Stimulated activated CD4-positive, alpha-beta T cell treated with anti-CD3 and anti-CD28 coated beads, TNF-alpha, amount 100 ng/mL, for 4 hours (primary cell): ENCODE measurements around the gene DNAJB8.

ENCODE experiments used
- DNase-seq, 3 experiments: peaks; one replicate each; pipeline ENCODE4 v3.0.0-alpha.2; 2020; ENCODE audit warnings: low read depth in 3 of 3

DNAJB8 gene

DNA sequence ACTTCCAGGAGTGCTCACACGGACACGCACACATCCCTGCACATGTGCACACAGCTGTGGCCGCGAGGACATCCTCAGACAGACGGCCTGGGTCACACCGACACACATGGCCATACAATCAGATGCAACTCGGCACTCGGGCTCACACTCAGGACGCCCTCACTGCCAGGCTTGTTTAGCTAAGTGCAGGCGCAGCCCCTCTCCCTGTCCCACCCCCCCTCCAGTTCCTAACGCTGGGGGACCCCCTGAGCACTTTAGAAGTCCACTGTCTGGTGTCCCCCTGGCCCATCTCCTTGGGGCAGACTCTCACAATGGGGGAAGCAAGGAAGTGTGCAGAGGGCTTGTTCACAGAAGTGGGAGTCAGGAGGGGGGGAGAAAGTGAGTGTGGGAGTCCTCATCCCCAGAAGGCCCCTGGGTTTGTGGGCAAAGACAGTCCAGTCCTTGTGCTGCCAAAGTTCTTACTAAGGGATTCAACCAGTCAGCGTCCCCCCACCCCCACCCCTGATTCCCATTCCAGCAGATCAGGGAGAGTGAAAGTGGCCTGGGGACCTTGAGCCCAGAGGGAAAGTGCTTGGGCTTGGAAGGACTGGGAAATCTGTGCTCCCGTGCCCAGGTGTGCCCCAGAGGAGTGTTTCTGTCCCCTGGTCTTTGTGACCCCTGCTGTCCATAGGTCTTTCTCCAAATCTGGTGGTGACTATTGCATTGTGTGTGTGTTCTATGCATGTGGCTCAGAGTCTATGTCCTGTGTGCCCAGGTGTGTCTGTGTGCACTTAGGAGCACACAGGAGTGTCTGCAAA, 27.1 kb upstream of the DNAJB8 start:
- no peak for DNase-seq

DNA sequence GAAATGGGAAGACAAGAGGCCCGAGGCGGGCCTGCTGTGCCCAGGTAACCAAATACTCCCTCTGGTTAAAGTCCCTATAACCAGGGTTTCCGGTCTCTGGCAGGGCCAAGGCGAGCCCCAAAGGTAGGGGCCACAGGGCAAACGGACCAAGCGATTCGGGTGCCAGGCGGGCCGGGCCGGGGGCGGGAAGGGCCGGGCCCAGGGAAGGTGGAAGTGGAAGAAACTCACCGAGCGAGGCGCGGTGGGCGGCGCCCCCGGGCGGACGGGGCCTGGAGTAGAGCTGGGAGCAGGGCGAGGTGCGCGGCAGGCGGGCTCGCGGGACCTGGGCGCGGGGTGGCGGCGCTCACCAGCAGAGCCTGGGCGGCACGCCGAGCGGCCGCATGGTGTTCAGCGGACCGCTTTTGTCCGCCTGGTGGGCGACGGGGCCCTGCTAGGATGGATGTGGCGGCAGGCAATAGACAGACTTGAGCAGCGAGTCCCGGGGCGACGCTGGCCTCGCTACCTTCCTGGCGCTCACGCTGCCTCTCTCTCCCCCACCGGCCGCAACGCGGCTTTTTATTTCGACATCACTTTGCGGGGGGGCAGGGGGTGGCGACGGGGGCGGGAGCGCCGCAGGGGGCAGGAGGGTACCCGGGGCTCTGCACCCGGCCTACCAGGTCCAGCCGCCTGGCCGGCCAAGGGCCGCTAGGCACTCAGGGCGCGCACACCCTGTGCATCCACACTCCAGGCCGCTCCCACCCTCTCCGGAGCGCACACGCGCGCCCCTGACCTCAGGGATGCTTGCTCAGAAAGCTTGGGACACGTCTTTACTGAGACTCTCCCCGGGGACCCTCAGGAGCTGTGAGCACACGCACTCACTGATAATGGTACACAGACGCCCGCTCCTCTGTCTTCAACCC, 26.2 kb upstream of the DNAJB8 start, which contains the start of gene GATA2:
GATA2 (minus strand) TSS at position 531 of the 899 bp plus-strand sequence. CDS start 6,170 bp downstream, outside the sequence.
- no peak for DNase-seq

DNA sequence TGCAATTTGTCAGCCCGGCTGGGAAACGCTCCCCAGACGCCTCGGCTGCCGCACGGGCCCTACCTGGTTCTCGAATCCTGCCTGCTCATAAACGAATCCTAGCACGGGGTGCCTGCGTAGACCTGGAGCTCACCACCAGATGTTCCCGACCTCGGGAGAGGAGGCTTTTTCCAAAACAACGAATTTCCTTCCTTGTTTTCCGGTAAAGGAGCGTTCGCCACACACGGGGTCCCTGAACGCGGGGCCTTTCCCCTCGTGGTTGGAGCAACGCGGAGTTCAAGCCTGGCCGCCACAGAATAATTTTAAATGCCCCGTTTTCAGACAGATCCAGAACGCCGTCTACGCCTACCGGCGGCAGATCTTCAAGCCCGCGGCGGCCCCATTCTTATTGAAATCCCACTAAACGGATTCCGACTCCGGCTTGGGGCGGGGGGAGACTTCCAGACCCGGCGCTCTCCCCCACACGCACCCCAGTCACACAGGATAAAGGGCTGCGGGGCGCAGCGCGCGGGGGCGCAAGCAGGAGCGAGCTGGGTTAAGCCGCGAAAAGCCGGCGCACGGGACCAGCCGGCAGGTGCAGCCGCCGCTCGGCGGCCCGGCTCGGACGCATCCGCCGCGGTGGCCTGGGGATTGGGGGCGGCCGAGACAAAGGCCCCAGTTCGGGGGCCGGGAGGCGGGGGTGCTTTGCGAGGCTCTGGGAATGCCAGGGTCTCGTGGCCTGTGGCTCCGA, 25.4 kb upstream of the DNAJB8 start:
- no peak for DNase-seq

DNA sequence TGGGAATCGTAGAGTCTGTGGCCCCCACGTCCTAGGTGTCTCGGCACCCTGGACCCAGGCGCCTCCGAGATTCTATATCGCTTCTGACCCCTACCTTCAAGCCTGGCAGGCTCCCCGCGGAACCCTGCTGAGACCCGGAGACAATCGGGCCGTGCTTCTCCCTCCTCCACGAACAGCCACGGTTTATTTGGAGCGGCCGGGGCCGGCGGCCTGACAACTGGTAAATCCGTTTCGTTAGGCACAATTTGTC, 24.9 kb upstream of the DNAJB8 start:
- no peak for DNase-seq

DNA sequence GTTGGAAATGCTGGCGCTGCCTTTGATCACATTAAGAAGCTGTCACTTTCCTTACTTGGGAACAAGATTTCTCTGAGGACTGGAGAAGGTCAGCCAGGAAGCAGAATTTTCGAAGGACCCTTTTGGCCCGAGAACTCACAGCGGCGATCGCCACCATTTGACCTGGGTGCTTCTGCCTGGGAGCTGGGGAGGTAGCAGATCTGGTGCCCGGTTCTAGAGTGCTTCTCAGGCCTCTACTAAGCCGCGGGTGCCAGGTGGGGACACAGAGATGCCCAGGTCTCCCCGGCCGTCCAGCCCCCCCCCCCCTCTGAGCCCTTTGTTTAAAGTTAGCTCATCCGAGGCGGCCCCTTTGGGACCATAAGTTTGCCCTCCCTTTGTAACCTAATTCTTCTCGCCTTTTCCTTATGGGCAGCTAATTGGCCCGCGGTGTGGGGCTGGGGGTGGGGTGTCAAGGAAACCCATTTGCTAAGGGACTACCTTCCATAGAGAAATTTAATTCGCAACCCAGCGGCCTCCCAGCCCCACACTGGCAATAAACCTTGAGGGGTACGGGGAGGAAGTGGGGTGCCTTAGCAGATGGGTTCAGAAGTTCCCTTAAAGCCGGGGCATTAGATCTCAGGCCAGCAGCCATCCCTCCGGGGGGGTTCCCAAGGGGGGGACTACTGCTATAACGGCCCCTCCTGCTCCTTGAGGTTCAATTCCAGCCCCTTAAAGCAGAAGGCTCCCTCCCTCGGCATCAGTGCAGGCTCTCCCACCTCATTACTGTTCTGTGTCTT, 24.4 kb upstream of the DNAJB8 start:
- DNase-seq: no peak

DNA sequence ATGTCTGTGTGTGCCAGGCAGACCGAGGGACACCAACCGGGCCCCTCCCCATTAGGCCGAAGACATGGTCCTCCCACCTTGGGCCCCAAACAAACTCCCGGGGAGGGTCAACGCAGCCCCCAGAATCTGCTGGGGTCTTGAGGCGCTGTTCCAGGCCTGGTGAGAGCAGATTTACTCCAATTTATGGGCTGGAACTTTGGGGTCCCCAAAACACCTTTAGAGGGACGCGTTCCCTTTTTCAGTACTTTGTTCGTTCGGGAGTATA, 23.9 kb upstream of the DNAJB8 start:
- no peak for DNase-seq

DNA sequence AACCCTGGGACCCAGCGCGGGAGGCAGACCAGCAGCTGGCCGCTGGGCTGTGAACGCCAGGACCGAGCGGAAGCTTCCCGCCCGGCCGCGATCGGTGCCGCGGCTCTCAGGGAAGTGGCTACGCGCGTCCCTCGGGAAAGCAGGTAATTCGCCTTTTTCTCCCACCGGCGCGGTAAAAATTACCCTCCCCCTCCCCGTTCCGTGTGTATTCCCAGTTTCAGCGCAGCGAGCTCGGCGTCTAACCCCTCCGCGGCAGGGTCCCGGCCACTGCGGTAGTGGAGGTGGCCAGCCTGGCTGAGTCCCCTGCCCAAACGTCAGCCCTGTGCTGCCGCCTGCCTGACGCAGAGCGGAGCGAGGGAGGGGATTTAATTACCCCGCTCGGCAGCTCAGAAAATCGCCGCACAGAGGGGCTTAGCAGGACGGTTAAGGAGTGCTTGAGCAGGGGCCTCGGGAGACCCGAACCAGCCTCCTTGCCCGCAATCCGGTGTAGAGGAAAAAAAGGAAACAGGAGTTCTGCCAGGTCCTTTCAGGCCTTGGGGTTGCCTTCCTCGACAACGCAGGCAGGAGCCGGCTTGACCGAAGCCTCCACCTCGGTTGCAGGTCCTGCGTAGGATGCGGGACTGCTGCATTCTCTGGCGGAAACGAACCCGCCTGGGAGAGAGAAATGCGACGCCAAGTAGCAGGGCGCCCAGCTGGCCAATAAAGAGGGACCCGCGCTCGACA, 23.4 kb upstream of the DNAJB8 start:
- no peak for DNase-seq

DNA sequence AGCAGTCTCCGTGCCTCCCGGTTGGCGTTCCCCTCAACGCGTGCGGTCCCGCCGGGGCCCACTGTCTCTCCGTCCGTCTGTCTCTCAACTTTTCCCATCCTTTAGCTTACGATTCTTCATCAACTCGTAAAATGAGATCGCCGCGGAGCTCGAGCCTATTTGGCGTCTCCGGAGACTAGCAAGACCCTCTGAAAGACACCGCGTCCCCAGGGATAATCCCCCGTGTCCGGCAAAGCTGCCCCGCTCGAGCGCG, 22.9 kb upstream of the DNAJB8 start:
- no peak for DNase-seq

DNA sequence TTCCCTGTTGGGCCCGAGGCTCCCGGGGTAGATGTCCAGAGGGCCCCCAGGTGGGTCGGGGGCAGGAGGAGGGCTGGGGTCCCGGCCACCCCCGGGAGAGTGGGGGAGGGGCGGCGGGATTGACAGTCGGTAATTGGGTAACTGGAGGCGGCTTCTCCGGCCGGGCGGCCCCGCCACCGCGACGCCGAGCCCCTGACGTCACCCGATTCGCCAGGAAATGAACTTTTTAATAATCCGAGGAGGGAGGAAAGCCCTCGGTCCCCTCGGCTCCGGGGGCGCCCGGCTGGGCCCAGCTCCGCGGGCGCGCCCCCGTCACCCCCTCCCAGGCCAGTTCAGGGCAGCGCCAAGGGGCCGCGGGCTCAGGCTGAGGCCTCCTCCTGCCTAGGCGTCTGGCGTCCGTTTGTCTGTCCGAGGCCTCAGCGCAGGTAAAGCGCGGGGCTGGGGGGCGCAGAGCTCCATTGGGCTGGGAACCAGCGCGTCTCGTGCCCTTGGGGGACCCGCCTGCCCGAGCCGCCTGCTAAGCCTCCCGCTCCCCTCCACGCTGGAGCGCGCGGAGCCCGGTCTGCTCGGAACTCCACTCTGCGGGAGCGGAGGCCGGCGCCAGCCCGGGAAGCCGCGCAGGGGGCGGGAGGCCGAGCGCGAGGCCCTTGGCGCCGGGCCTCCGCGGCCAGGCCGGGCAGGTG, 22.4 kb upstream of the DNAJB8 start:
- no peak for DNase-seq

DNA sequence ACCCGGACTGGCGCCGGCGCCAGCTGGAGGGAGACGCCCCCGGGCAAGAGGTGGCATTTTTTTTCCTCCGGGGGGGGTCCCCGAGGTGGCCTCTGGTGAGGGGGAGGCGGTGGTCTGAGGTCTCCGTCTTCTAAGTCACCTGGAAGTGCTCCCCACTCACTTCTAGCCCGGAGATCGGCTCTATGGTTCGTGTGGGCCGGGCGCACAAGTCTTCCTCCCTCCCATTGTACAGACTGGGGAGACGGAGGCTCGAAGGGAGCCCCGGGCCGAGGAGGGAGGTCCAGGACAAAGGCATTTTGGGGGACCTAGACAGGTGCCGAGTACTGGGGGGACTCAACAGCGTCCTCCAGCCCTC, 21.9 kb upstream of the DNAJB8 start:
- no peak for DNase-seq

DNA sequence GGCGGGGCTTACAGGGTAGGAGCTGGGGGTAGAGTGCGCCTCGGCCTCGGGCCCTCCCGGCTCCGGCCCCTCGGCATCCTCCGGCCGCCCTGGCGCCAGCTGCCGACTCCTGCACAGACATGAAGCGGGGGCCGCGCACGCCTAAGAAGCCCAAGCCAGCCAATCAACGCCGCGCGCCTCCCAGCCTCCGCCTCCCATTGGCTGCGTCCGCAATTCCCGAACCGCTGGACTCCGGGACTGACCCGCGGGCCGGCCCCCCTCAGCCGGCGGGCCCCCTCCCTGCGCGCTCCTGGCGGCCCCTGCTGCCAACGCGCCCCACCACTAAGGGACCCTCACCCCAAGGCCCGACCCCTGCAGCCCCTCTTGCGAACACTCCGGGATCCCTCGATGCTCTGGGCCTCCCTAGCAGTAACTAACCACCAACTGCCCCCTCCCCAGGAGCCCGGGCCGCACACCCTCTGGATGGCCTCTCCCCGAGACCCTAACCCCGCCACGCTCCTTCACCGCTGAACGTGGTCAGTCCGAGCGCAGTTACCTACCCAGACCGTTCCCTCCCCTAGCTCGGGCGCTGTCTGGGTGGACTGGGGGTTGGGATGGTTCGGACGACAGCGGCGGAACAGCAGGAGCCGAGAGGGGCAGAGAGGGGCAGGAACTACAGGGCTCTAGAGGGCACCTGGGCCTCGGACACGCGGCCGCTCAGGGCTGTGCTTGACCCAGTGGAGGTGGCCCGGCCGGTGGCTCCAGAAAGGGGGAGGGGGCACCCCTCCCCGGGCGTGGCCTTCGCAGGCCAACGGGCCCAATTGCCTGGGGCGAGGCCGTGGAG, 21.3 kb upstream of the DNAJB8 start:
- no peak for DNase-seq

DNA sequence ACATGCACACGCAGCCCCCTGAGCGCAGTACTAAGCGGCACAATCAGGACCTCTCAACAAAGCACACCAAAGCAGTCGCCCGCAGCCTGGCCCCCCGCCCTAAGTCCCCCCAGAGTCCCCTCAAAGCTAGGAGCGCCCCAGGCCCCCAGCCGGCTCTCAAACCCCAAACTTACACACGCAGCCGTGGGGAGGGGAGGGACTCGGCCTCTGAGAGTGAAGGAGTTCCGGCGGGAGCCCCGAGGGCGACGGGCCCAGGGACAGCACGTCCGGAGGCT, 20.8 kb upstream of the DNAJB8 start:
- DNase-seq: no peak

DNA sequence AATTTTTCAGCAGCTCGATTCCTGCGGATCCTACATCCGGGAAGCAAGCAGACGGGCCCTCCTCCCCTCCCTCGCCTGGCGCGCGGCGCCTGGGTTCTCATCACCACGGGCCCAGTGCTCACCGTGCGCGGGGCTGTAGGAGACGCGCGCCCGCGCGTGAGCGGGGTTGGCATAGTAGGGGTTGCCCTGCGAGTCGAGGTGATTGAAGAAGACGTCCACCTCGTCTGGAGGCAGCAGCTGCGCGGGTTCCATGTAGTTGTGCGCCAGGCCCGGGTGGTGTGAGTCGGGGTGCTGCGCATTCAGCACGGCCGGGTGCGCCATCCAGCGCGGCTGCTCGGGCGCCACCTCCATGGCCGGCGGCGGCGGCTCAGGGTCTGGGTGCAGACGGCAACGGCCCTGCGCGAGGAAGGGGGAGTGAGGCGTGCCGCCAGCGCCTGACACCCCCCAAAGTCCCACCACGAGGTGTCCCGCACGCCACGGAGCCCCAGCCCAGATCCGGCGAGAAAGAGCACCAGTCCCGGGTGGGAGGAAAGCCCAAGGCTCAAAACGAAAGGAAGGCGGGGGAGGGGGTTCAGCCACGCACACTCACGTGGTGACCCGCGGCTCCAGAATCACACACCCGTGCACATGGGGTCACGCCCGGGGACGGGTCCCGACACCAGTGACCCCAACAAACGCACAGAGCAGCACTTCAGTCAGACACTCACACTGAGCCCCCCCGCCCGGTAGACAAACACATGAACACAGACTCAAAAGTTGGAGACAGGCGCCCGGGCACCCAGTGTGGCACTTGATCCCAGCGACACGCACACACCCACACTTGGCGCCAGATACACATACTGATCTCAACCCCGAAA, 20.2 kb upstream of the DNAJB8 start:
- DNase-seq: no peak

DNA sequence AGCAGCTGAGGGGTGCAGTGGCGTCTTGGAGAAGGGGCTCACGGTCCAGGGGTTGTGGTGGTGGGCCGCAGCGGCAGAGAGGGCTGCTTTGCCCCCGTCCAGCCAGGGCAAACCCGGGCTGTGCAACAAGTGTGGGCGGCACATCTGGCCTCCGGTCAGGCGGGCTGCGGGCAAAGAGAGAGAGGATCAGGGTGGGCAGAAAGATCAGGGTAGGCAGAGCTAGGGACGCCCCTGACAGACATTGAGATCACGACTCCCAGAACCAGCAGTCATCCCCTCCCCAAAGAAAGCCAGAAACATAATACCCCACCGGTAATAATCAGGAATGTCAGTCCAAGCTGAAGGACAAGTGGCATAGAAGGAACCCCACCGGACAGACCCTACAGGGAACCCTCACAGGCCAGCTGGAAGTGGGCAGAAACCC, 19.5 kb upstream of the DNAJB8 start:
- DNase-seq: no peak

DNA sequence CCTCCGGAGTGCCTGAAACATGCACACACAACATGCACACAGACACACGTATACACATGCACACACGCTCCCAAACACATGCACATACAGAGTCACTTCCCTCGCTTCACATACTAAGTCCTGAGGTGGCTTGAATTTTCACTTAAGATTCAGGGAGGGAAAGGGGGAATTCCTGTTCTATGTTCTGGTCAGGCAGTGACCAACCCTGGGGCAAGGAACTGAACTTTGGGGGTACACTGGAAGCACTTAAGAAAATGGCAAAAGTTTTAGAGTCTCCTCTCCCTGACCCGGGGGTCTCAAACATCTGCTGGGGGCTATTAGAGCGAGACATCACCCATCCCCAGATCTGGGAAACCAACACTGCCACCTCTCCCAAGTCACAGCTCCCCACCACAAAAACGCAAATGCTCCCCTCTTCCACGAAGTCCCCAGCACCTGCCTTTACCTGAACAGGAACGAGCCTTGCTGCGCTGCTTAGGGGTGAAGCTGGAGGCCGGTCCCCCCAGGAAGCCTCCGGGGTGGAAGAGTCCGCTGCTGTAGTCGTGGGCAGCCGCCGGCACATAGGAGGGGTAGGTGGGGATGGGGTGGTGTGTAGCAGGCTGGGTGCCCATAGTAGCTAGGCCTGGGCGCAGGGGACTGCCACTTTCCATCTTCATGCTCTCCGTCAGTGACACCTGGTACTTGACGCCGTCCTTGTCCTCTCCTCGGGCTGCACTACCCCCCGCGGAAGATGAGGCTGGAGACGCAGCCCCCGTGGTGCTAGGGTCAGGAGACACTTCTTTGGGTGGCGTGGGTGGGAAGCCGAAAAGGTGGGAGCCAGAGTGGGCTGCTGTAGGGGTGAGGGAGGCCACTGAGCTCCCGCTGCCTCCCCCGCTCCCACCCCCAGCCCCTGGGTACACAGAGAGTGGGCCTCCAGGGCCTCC, 18.9 kb upstream of the DNAJB8 start:
- no peak for DNase-seq

DNA sequence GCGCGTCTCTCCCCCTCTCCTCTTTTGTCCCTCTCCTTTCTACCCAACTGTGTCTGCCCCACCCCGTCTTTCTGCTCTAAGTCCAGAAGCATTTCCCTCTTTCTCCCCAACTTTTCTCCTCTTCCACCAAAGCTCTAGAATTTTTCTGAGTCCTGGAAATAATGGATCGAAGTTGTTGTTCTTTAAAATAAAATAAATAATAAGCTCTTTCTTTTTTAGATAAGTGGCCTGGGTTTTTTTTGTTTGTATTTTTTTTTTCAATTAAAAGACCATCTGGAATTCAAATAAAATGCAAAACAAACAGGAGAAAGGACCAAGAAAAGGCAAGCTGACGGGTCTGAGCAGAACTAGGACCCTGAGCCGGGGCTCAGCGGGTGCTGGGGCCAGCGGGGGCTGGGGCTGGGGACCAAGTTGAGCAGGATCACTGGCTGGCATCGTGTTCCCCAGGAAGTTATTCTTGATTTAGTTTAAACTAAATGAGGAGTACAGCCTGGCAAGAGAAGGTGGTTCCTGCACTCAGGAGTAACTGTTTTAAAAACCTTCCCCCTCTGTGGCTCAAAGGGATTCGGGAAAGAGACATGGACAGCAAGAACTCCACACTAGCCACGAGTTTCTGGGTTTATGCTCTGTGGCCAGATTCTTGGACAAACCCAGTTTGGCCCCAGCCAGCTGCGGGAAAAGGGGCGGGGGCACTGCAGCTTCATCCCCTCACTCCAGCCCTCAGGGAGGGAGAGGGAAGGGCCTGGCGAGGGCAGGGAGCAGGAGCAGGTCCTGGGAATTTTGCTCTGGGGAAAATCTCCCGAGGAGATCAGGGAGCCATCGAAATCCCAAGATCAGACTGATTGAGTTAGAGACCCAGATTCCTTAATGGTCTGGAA, 18.0 kb upstream of the DNAJB8 start:
- DNase-seq: no peak

DNA sequence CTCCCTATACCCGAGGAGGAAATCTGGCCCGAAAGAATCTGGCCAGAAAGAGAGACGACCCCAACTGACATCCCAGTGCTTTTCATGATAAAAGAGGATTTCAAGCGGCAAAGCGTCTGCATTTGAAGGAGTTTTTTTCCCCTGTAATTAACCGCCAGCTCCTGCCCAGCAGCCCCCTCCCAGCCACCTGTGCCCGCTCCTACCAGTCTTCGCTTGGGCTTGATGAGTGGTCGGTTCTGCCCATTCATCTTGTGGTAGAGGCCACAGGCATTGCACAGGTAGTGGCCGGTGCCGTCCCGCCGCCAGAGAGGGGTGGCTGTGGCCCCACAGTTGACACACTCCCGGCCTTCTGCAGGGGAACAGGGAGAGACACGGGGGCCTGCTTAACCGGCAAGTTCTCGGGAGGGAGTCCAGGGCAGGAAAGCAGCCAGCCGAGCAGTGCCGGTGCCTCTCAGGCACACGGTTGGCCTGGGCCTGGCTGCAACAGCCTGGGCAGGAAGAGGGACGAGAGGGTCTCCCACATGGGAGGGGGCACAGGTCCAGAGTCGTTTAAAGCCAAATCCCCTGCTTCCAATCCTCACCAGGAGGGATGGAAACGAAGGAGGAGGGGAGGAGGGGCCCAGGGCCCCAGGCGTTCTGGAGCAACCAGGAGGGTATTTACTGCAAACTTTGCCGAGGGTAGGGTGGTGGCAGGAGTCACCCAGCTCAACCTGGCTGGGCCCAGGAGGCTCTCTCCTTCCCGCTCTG, 17.1 kb upstream of the DNAJB8 start:
- no peak for DNase-seq
